Germinal center (tissue), 1 donor: ENCODE data around the gene GALNS.
"Not testable (repeated sequence)": the region's sequence is repeated elsewhere in the genome, so short reads cannot be mapped to it uniquely, and the experiment has no call there.

Experiments used
- DNase-seq: peaks from one replicate; pipeline ENCODE4 v3.0.0; 2012; ENCODE audit warnings: mixed read lengths, low spot score

The GALNS gene

GRCh38 chr16:88838566-88838965, 18.2 kb downstream of the GALNS start:
- DNase-seq = no peak

- no peak for DNase-seq
Measured at GRCh38 chr16:88837806-88838205, 18.9 kb downstream of the GALNS start.

GRCh38 chr16:88836791-88837190, 20.0 kb downstream of the GALNS start:
- no peak for DNase-seq

GRCh38 chr16:88835818-88836217, 20.9 kb downstream of the GALNS start:
- DNase-seq = no peak

GRCh38 chr16:88835383-88835782, 21.4 kb downstream of the GALNS start:
- no peak for DNase-seq

GRCh38 chr16:88834670-88835069, 22.1 kb downstream of the GALNS start:
- no peak for DNase-seq

GRCh38 chr16:88833086-88833485, 23.7 kb downstream of the GALNS start:
- DNase-seq = no peak

GRCh38 chr16:88831838-88832237, 24.9 kb downstream of the GALNS start:
- no peak for DNase-seq

- DNase-seq = no peak
Measured at GRCh38 chr16:88830783-88831182, 26.0 kb downstream of the GALNS start.

- no peak for DNase-seq
Measured at GRCh38 chr16:88830258-88830657, 26.5 kb downstream of the GALNS start.

- DNase-seq = no peak
Measured at GRCh38 chr16:88828711-88829110, 28.0 kb downstream of the GALNS start.

- no peak for DNase-seq
Measured at GRCh38 chr16:88827727-88828126, 29.0 kb downstream of the GALNS start.

- no peak for DNase-seq
Measured at GRCh38 chr16:88826070-88826840, 30.5 kb downstream of the GALNS start.

- DNase-seq = no peak
Measured at GRCh38 chr16:88825146-88825545, 31.6 kb downstream of the GALNS start.

- DNase-seq = no peak
Measured at GRCh38 chr16:88824256-88825077, 32.3 kb downstream of the GALNS start.

- not testable (repeated sequence) for DNase-seq
Measured at GRCh38 chr16:88823646-88824045, 33.1 kb downstream of the GALNS start.

- no peak for DNase-seq
Measured at GRCh38 chr16:88822281-88823040, 34.3 kb downstream of the GALNS start.

- DNase-seq = no peak
Measured at GRCh38 chr16:88821168-88821850, 35.4 kb downstream of the GALNS start.

GRCh38 chr16:88820385-88821025, 36.2 kb downstream of the GALNS start:
- DNase-seq = no peak

GRCh38 chr16:88819126-88819525, 37.6 kb downstream of the GALNS start:
- no peak for DNase-seq

- no peak for DNase-seq
Measured at GRCh38 chr16:88818575-88818874, 38.2 kb downstream of the GALNS start.
